ENCODE data around the gene TIMD4.

Gene TIMD4

GRCh38 chr5:156922207-156922792, 40.7 kb downstream of the TIMD4 start:
- Histone ChIP-seq H3K36me3 (ENCODE audit: control insufficient read depth, insufficient read depth, low read length) (no peaks in the 10 kb centered on the region), H3K9me3 (ENCODE audit: control insufficient read depth, insufficient read depth, low read depth, low read length) (no peaks in the 10 kb centered on the region), H3K4me1 (ENCODE audit: control insufficient read depth, insufficient read depth, low read length) (peaks cover 10% of the 10 kb centered on the region), H3K9ac (ENCODE audit: low read length) (no peak overlapping the region), H3K27me3 (ENCODE audit: control insufficient read depth, insufficient read depth, low read length) (no peaks in the 10 kb centered on the region), H3K27ac (ENCODE audit: low read depth, low read length) (no peak overlapping the region), H3K4me3 (ENCODE audit: low read depth, low read length) (no peak overlapping the region)

GRCh38 chr5:156920861-156921431, 42.1 kb downstream of the TIMD4 start:
- H3K9ac ChIP-seq (ENCODE audit: low read length), result no peak overlapping the region
- no peak overlapping the region for H3K27ac ChIP-seq (ENCODE audit: low read depth, low read length)
- H3K4me1 ChIP-seq (ENCODE audit: control insufficient read depth, insufficient read depth, low read length), result peaks cover 13% of the 10 kb centered on the region
- H3K4me3 ChIP-seq (ENCODE audit: low read depth, low read length), result no peak overlapping the region
- H3K27me3 ChIP-seq (ENCODE audit: control insufficient read depth, insufficient read depth, low read length), result no peaks in the 10 kb centered on the region
- no peaks in the 10 kb centered on the region for H3K36me3 ChIP-seq (ENCODE audit: control insufficient read depth, insufficient read depth, low read length)
- no peaks in the 10 kb centered on the region for H3K9me3 ChIP-seq (ENCODE audit: control insufficient read depth, insufficient read depth, low read depth, low read length)

- Histone ChIP-seq H3K4me1 (ENCODE audit: control insufficient read depth, insufficient read depth, low read length) (peaks cover 19% of the 10 kb centered on the region), H3K9me3 (ENCODE audit: control insufficient read depth, insufficient read depth, low read depth, low read length) (no peaks in the 10 kb centered on the region), H3K27me3 (ENCODE audit: control insufficient read depth, insufficient read depth, low read length) (no peaks in the 10 kb centered on the region), H3K9ac (ENCODE audit: low read length) (no peak overlapping the region), H3K27ac (ENCODE audit: low read depth, low read length) (no peak overlapping the region), H3K36me3 (ENCODE audit: control insufficient read depth, insufficient read depth, low read length) (no peaks in the 10 kb centered on the region), H3K4me3 (ENCODE audit: low read depth, low read length) (no peak overlapping the region)
These were observed 42.8 kb downstream of the TIMD4 start for GRCh38 chr5:156920042-156920860.

GRCh38 chr5:156918311-156918845, 44.6 kb downstream of the TIMD4 start:
- Histone ChIP-seq H3K27me3 (ENCODE audit: control insufficient read depth, insufficient read depth, low read length) (no peaks in the 10 kb centered on the region), H3K4me3 (ENCODE audit: low read depth, low read length) (no peak overlapping the region), H3K4me1 (ENCODE audit: control insufficient read depth, insufficient read depth, low read length) (peaks cover 35% of the 10 kb centered on the region), H3K9ac (ENCODE audit: low read length) (no peak overlapping the region), H3K9me3 (ENCODE audit: control insufficient read depth, insufficient read depth, low read depth, low read length) (no peaks in the 10 kb centered on the region), H3K36me3 (ENCODE audit: control insufficient read depth, insufficient read depth, low read length) (no peaks in the 10 kb centered on the region), H3K27ac (ENCODE audit: low read depth, low read length) (no peak overlapping the region)

GRCh38 chr5:156914371-156914737, 48.7 kb downstream of the TIMD4 start:
- peak overlapping the region; percentile 85 for H3K27ac ChIP-seq (ENCODE audit: low read depth, low read length)
- peak overlapping the region; percentile 47 for H3K9ac ChIP-seq (ENCODE audit: low read length)
- no peaks in the 10 kb centered on the region; the same call in 1 of the 2 replicates for H3K27me3 ChIP-seq (ENCODE audit: control insufficient read depth, insufficient read depth, low read length)
- no peaks in the 10 kb centered on the region for H3K9me3 ChIP-seq (ENCODE audit: control insufficient read depth, insufficient read depth, low read depth, low read length)
- no peaks in the 10 kb centered on the region for H3K36me3 ChIP-seq (ENCODE audit: control insufficient read depth, insufficient read depth, low read length)
- no peak overlapping the region for H3K4me3 ChIP-seq (ENCODE audit: low read depth, low read length)
- peaks cover 36% of the 10 kb centered on the region for H3K4me1 ChIP-seq (ENCODE audit: control insufficient read depth, insufficient read depth, low read length)

GRCh38 chr5:156913719-156914370, 49.2 kb downstream of the TIMD4 start:
- Histone ChIP-seq H3K36me3 (ENCODE audit: control insufficient read depth, insufficient read depth, low read length) (no peaks in the 10 kb centered on the region), H3K9ac (ENCODE audit: low read length) (peak overlapping the region; percentile 71), H3K4me1 (ENCODE audit: control insufficient read depth, insufficient read depth, low read length) (peaks cover 36% of the 10 kb centered on the region), H3K27me3 (ENCODE audit: control insufficient read depth, insufficient read depth, low read length) (no peaks in the 10 kb centered on the region; the same call in 1 of the 2 replicates), H3K9me3 (ENCODE audit: control insufficient read depth, insufficient read depth, low read depth, low read length) (no peaks in the 10 kb centered on the region), H3K27ac (ENCODE audit: low read depth, low read length) (peak overlapping the region; percentile 85), H3K4me3 (ENCODE audit: low read depth, low read length) (peak overlapping the region; percentile 16; the same call in 1 of the 2 replicates)

- Histone ChIP-seq H3K4me3 (ENCODE audit: low read depth, low read length) (peak overlapping the region; percentile 16; the same call in 1 of the 2 replicates), H3K36me3 (ENCODE audit: control insufficient read depth, insufficient read depth, low read length) (no peaks in the 10 kb centered on the region)
These were observed 49.7 kb downstream of the TIMD4 start for GRCh38 chr5:156913355-156913718.

GRCh38 chr5:156912869-156913268, 50.2 kb downstream of the TIMD4 start:
- H3K4me1 ChIP-seq (ENCODE audit: control insufficient read depth, insufficient read depth, low read length), result peaks cover 36% of the 10 kb centered on the region
- H3K27me3 ChIP-seq (ENCODE audit: control insufficient read depth, insufficient read depth, low read length), result no peaks in the 10 kb centered on the region; the same call in 1 of the 2 replicates
- no peaks in the 10 kb centered on the region for H3K36me3 ChIP-seq (ENCODE audit: control insufficient read depth, insufficient read depth, low read length)
- peak overlapping the region; percentile 71 for H3K9ac ChIP-seq (ENCODE audit: low read length)
- H3K4me3 ChIP-seq (ENCODE audit: low read depth, low read length), result no peak overlapping the region
- H3K27ac ChIP-seq (ENCODE audit: low read depth, low read length), result peak overlapping the region; percentile 85
- H3K9me3 ChIP-seq (ENCODE audit: control insufficient read depth, insufficient read depth, low read depth, low read length), result no peaks in the 10 kb centered on the region

More at GRCh38 chr5:156913355-156913718, 49.7 kb downstream of the TIMD4 start:
- peak overlapping the region; percentile 85 for H3K27ac ChIP-seq (ENCODE audit: low read depth, low read length)
- H3K9me3 ChIP-seq (ENCODE audit: control insufficient read depth, insufficient read depth, low read depth, low read length), result no peaks in the 10 kb centered on the region
- peaks cover 36% of the 10 kb centered on the region for H3K4me1 ChIP-seq (ENCODE audit: control insufficient read depth, insufficient read depth, low read length)
- H3K27me3 ChIP-seq (ENCODE audit: control insufficient read depth, insufficient read depth, low read length), result no peaks in the 10 kb centered on the region; the same call in 1 of the 2 replicates
- H3K9ac ChIP-seq (ENCODE audit: low read length), result peak overlapping the region; percentile 71

GRCh38 chr5:156909180-156909579, 53.8 kb downstream of the TIMD4 start:
- H3K27me3 ChIP-seq (ENCODE audit: control insufficient read depth, insufficient read depth, low read length), result no peaks in the 10 kb centered on the region; the same call in 1 of the 2 replicates
- H3K36me3 ChIP-seq (ENCODE audit: control insufficient read depth, insufficient read depth, low read length), result no peaks in the 10 kb centered on the region
- H3K27ac ChIP-seq (ENCODE audit: low read depth, low read length), result no peak overlapping the region
- no peaks in the 10 kb centered on the region for H3K9me3 ChIP-seq (ENCODE audit: control insufficient read depth, insufficient read depth, low read depth, low read length)
- no peak overlapping the region for H3K9ac ChIP-seq (ENCODE audit: low read length)
- H3K4me3 ChIP-seq (ENCODE audit: low read depth, low read length), result no peak overlapping the region
- H3K4me1 ChIP-seq (ENCODE audit: control insufficient read depth, insufficient read depth, low read length), result peaks cover 15% of the 10 kb centered on the region

- H3K9me3 ChIP-seq (ENCODE audit: control insufficient read depth, insufficient read depth, low read depth, low read length), result no peaks in the 10 kb centered on the region
- H3K4me1 ChIP-seq (ENCODE audit: control insufficient read depth, insufficient read depth, low read length), result peaks cover 3% of the 10 kb centered on the region; the same call in 1 of the 2 replicates
- no peak overlapping the region for H3K4me3 ChIP-seq (ENCODE audit: low read depth, low read length)
- H3K36me3 ChIP-seq (ENCODE audit: control insufficient read depth, insufficient read depth, low read length), result no peaks in the 10 kb centered on the region
- no peak overlapping the region for H3K27ac ChIP-seq (ENCODE audit: low read depth, low read length)
- H3K27me3 ChIP-seq (ENCODE audit: control insufficient read depth, insufficient read depth, low read length), result no peaks in the 10 kb centered on the region; the same call in 1 of the 2 replicates
- H3K9ac ChIP-seq (ENCODE audit: low read length), result no peak overlapping the region
These were observed 55.4 kb downstream of the TIMD4 start for GRCh38 chr5:156907667-156908066.

Measured in HUES6 (cell line).